ENCODE results near the gene CUL9.

DNA sequence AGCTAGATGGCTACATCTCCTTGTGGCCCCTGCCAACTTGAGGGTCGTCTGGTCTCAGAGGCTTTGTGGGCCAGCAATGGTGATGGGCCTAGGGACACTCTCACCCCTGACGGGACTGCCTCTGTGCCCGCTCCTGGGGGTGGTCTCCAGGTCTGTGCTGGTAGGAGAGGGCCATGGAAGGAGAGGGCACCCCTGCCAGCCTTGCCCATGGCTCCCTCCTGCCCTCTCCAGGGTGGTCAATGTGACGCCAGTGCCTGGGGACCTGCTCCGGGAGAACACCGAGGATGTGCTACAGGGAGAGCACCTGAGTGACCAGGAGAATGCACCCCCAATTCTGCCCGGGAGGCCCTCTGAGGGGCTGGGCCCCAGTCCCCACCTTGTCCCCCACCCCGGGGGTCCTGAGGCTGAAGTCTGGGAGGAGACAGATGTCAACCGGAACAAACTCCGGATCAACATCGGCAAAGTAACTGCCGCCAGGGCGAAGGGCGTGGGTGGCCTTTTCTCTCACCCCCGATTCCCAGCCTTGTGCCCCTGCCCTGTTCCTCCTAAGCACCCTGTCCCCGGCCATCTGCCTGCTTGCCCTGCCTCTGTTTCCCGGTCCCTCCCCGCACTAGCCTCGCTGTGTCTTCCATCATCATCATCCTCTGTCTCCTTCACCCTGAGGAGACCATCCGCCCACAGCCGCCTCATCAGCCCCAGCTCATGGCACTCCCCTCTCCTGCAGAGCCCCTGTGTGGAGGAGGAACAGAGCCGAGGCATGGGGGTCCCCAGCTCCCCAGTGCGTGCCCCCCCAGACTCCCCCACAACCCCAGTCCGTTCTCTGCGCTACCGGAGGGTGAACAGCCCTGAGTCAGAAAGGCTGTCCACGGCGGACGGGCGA is 77.1 kb downstream of the CUL9 start:
- TF ChIP-seq, protein P1, sequence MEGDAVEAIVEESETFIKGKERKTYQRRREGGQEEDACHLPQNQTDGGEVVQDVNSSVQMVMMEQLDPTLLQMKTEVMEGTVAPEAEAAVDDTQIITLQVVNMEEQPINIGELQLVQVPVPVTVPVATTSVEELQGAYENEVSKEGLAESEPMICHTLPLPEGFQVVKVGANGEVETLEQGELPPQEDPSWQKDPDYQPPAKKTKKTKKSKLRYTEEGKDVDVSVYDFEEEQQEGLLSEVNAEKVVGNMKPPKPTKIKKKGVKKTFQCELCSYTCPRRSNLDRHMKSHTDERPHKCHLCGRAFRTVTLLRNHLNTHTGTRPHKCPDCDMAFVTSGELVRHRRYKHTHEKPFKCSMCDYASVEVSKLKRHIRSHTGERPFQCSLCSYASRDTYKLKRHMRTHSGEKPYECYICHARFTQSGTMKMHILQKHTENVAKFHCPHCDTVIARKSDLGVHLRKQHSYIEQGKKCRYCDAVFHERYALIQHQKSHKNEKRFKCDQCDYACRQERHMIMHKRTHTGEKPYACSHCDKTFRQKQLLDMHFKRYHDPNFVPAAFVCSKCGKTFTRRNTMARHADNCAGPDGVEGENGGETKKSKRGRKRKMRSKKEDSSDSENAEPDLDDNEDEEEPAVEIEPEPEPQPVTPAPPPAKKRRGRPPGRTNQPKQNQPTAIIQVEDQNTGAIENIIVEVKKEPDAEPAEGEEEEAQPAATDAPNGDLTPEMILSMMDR (optimal IDR thresholded peaks at IDR 0.05 in 1 of 3, IDR thresholded peaks at IDR 0.05 in 1 of 3, conservative IDR thresholded peaks at IDR 0.05 in 1 of 3; ENCODE audit: extremely low read depth in 1 of 3, insufficient read depth in 2 of 3, low read length in 3 of 3), result no peak
- TF ChIP-seq EZH2 (IDR thresholded peaks at IDR 0.05; ENCODE audit: low read length), result no peak
